GM12878 (cell line): ENCODE results near the gene NHERF2. TPM values are rescaled to one million over a fixed set of nuclear protein-coding genes. Genes with fewer than 3 reads are reported as not detected.

Experiments used
- ATAC-seq: fragments of 200-7000 bp; cut with Tn5 transposase; 3 replicates; pipeline ENCODE4 v1.9.1; 2020; ENCODE audit warnings: mild to moderate bottlenecking, moderate library complexity
- BruUV-seq: library from RNA; stranded (reverse); fragments of 400-500 nt; replicated peaks from 2 replicates; lab custom pipeline; 2021; lab: Mats Ljungman, UMichigan
- CTCF ChIA-PET: fragments of 300-600 bp; sonication (Branson Sonifier 250); formaldehyde crosslinking; extraction: SDS; loops from one replicate; lab custom pipeline; 2021; ENCODE audit warnings: inconsistent platforms; lab: Yijun Ruan, JAX
- POLR2A ChIA-PET: fragments of 350-600 bp; formaldehyde crosslinking; extraction: SDS; loops from one replicate; lab custom pipeline; 2021; ENCODE audit warnings: inconsistent platforms; lab: Charles Lee
- RAD21 ChIA-PET: fragments of 300-600 bp; sonication (Branson Sonifier 250); formaldehyde crosslinking; loops from one replicate; lab custom pipeline; 2023; ENCODE audit warnings: antibody characterized with exemption; ENCODE audit not compliant: unreplicated experiment; lab: Charles Lee
- SMC1A ChIA-PET: fragments of 300-600 bp; sonication (Branson Sonifier 250); formaldehyde crosslinking; loops from one replicate; lab custom pipeline; 2023; ENCODE audit not compliant: unreplicated experiment, uncharacterized antibody; lab: Charles Lee
- DNase-seq: peaks from one replicate; pipeline ENCODE4 v3.0.0-alpha.2; 2011; ENCODE audit warnings: low read depth, low spot score
- FAIRE-seq: peaks from 3 replicates; lab custom pipeline; 2011; peaks lifted over from hg19 to GRCh38; lab: Jason Lieb, UNC
- H2AFZ ChIP-seq: 2 replicates; pipeline ENCODE4 v1.6.0; 2011; ENCODE audit warnings: low read depth, low read length, control low read depth; ENCODE audit not compliant: control insufficient read depth
- H3K27ac ChIP-seq: 2 replicates; pipeline ENCODE4 v1.5.1; 2011; ENCODE audit warnings: control low read depth; ENCODE audit not compliant: control insufficient read depth, insufficient read depth
- H3K27me3 ChIP-seq, 2 experiments: replicated peaks in 1 of 2; 2 replicates each; pipeline versions ENCODE4 v1.6.0 to v1.6.1; 2011; ENCODE audit warnings: low read length in 1 of 2; ENCODE audit not compliant: control insufficient read depth in 2 of 2, insufficient read depth in 2 of 2
- H3K36me3 ChIP-seq, 2 experiments: 2 replicates each; pipeline ENCODE4 v1.5.1; 2011; ENCODE audit warnings: low read length in 1 of 2; ENCODE audit not compliant: control insufficient read depth in 2 of 2, insufficient read depth in 2 of 2
- H3K4me1 ChIP-seq: 2 replicates; pipeline ENCODE4 v1.6.1; 2011; ENCODE audit warnings: mild to moderate bottlenecking, low read length, moderate library complexity, mixed read lengths; ENCODE audit not compliant: control insufficient read depth, insufficient read depth
- H3K4me2 ChIP-seq: 2 replicates; pipeline ENCODE4 v1.6.0; 2011; ENCODE audit warnings: control low read depth; ENCODE audit not compliant: control insufficient read depth, insufficient read depth
- H3K4me3 ChIP-seq: fragments of 200-600 bp; sonication (generic); 2 replicates; pipeline ENCODE4 v1.5.1; 2016
- H3K79me2 ChIP-seq: 2 replicates; pipeline ENCODE4 v1.6.0; 2011; ENCODE audit warnings: low read length; ENCODE audit not compliant: control insufficient read depth, insufficient read depth
- H3K9ac ChIP-seq: 2 replicates; pipeline ENCODE4 v1.8.0; 2011; ENCODE audit warnings: low read length, control low read depth, mixed read lengths; ENCODE audit not compliant: control insufficient read depth, insufficient read depth
- H3K9me3 ChIP-seq: replicated peaks from 3 replicates; pipeline ENCODE4 v1.5.1; 2011; ENCODE audit warnings: mild to moderate bottlenecking, low read length; ENCODE audit not compliant: control insufficient read depth, insufficient read depth
- H4K20me1 ChIP-seq: 2 replicates; pipeline ENCODE4 v1.6.0; 2011; ENCODE audit not compliant: control insufficient read depth, insufficient read depth
- CBFB ChIP-seq: IDR thresholded peaks from 2 replicates; pipeline ENCODE4 v1.6.1; 2016; ENCODE audit warnings: antibody characterized with exemption, low read depth
- EED ChIP-seq: sonication (generic); IDR thresholded peaks from 2 replicates; pipeline ENCODE4 v1.6.1; 2016; ENCODE audit warnings: antibody characterized with exemption, low read depth
- ELK1 ChIP-seq: IDR thresholded peaks from 2 replicates; pipeline ENCODE4 v1.6.1; 2012; ENCODE audit warnings: low read depth, low read length, improper control_type of control experiment
- ESRRA ChIP-seq: IDR thresholded peaks from 2 replicates; pipeline ENCODE4 v1.6.1; 2012; ENCODE audit warnings: mild to moderate bottlenecking, low read length, improper control_type of control experiment
- GATAD2B ChIP-seq: fragments of 450-650 bp; conservative IDR thresholded peaks from 2 replicates; pipeline ENCODE4 v1.6.1; 2017; ENCODE audit warnings: low read depth, mild to moderate bottlenecking, moderate library complexity
- MEF2A ChIP-seq: IDR thresholded peaks from 2 replicates; pipeline ENCODE4 v1.6.1; 2011; ENCODE audit warnings: low read depth, mild to moderate bottlenecking, low read length, moderate library complexity; ENCODE audit not compliant: insufficient read depth
- MTA3 ChIP-seq: IDR thresholded peaks from 2 replicates; pipeline ENCODE4 v1.6.1; 2012; ENCODE audit warnings: low read length, inconsistent platforms, borderline replicate concordance
- MYB ChIP-seq: fragments of 150-350 bp; IDR thresholded peaks from 2 replicates; pipeline ENCODE4 v1.6.1; 2014; ENCODE audit warnings: mild to moderate bottlenecking, low read depth, low read length, borderline replicate concordance
- POLR2AphosphoS2 ChIP-seq: IDR thresholded peaks from 2 replicates; pipeline ENCODE4 v1.6.1; 2011; ENCODE audit warnings: low read depth, mild to moderate bottlenecking, low read length, improper control_type of control experiment, moderate library complexity
- POU2F2 ChIP-seq: IDR thresholded peaks from 3 replicates; pipeline ENCODE4 v1.6.1; 2011; ENCODE audit warnings: low read depth, mild to moderate bottlenecking, low read length, borderline replicate concordance
- RAD21 ChIP-seq: IDR thresholded peaks from 2 replicates; pipeline ENCODE4 v1.6.1; 2011; ENCODE audit warnings: mild to moderate bottlenecking, low read depth, low read length, moderate library complexity; ENCODE audit not compliant: insufficient read depth
- RAD51 ChIP-seq: fragments of 450-650 bp; IDR thresholded peaks from 2 replicates; pipeline ENCODE4 v1.6.1; 2016; ENCODE audit warnings: moderate library complexity, mild to moderate bottlenecking, inconsistent platforms
- SIX5 ChIP-seq: IDR thresholded peaks from 2 replicates; pipeline ENCODE4 v1.6.1; 2011; ENCODE audit warnings: mild to moderate bottlenecking, low read depth, low read length, moderate library complexity; ENCODE audit not compliant: severe bottlenecking
- SMAD1 ChIP-seq: fragments of 450-650 bp; IDR thresholded peaks from 2 replicates; pipeline ENCODE4 v1.6.1; 2018; ENCODE audit warnings: mild to moderate bottlenecking, low read depth; ENCODE audit not compliant: partially characterized antibody
- SMC3 ChIP-seq: IDR thresholded peaks from 2 replicates; pipeline ENCODE4 v1.6.1; 2011; ENCODE audit warnings: low read length, improper control_type of control experiment, borderline replicate concordance
- WRNIP1 ChIP-seq: IDR thresholded peaks from 2 replicates; pipeline ENCODE4 v1.6.1; 2011; ENCODE audit warnings: low read depth, low read length, improper control_type of control experiment, borderline replicate concordance
- ZNF24 ChIP-seq: fragments of 450-650 bp; IDR thresholded peaks from 2 replicates; pipeline ENCODE4 v1.6.1; 2017; ENCODE audit warnings: antibody characterized with exemption, mild to moderate bottlenecking
- ZNF622 ChIP-seq: fragments of 450-650 bp; IDR thresholded peaks from 2 replicates; pipeline ENCODE4 v1.6.1; 2017; ENCODE audit warnings: mild to moderate bottlenecking, inconsistent platforms
- WGBS: methylation state at CpG from one replicate; pipeline ENCODE4 v1.1.6; 2016; ENCODE audit warnings: low lambda C conversion rate; ENCODE audit not compliant: insufficient replicate concordance, insufficient coverage; ENCODE audit errors: missing lambda C conversion rate; 5-methylcytosine and 5-hydroxymethylcytosine counted together
- in situ Hi-C: fragments of 300-500 bp; cut with MboI; formaldehyde crosslinking; loops from 9 replicates; pipeline ENCODE4 v1.14.3; 2018; ENCODE audit warnings: mixed read lengths
- intact Hi-C: fragments of 100-400 bp; cut with micrococcal nuclease; formaldehyde crosslinking; loops from one replicate; pipeline ENCODE4 v1.14.2; 2022; ENCODE audit not compliant: unreplicated experiment
- polyA plus RNA-seq, 11 experiments: library from polyadenylated mRNA; depleted of rRNA in 4 of 11; unstranded in 6 of 11; stranded (reverse) in 5 of 11; fragments of >200 nt; fragmentation: Nextera tagmentation in 4 of 11; fragmentation: Illumina TruSeq in 1 of 11; extraction: Ambion mirVana in 4 of 11; extraction: Trizol in 1 of 11; gene quantifications; 1 replicate in 1 of 11; 2 replicates in 10 of 11; pipeline versions ENCODE4 v1.2.1 to v1.2.3, GENCODE V29; 2011 to 2016; ENCODE audit warnings: inconsistent platforms in 2 of 11, missing spikeins in 2 of 11, low read depth in 1 of 11
- total RNA-seq, 4 experiments: library from RNA; depleted of rRNA in 3 of 4; stranded (reverse); fragments of >200 nt in 3 of 4; fragmentation: Illumina TruSeq in 1 of 4; extraction: Trizol in 1 of 4; gene quantifications; 2 replicates each; pipeline versions ENCODE4 v1.2.1 to v1.2.3, GENCODE V29; 2013 to 2021
- TF ChIP-seq, protein P1 (sequence below): fragments of 450-650 bp; IDR thresholded peaks from 2 replicates; pipeline ENCODE4 v1.6.1; 2016; ENCODE audit warnings: mild to moderate bottlenecking
- TF ChIP-seq, protein P2 (sequence below): IDR thresholded peaks from 2 replicates; pipeline ENCODE4 v1.6.1; 2011; ENCODE audit warnings: borderline replicate concordance, low read depth, mild to moderate bottlenecking, moderate library complexity, mixed read lengths, low read length; ENCODE audit not compliant: insufficient read depth; ENCODE audit errors: extremely low read length

The NHERF2 gene
- total and polyA plus RNA-seq, 10 of the 15 experiments (the other 5 are each of a cell fraction or from before 2014, with no cell fraction given) = 0.05 to 0.31 (median 0.08) TPM; not detected in 4

DNA sequence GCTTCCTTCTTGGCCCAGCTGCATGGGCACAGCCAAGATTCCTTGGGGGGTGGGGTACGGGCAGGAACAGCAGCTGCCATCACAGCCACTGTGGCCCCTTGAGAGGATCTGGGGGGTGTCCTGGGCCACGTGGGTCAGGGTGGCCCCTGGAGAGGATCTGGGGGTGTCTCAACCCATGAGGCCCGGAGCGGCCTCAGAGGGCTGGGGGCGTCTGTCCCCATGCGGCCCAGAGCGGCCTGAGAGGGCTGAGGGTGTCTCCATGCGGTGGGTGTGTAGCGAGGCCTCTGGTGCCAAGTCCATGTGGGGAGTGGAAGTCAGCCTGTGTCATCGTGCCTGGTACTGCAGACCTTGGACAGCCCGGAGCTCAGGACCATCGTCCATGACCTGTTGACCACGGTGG is 34.8 kb downstream of the NHERF2 start:
- SMC1A ChIA-PET = no interaction called here
- Histone ChIP-seq H3K4me3 (no peak overlapping the region), H3K36me3 (peaks cover 0 to 4% of the 10 kb centered on the region in 2 experiments; a peak in 3 of 4 replicates), H3K9me3 (no peaks in the 10 kb centered on the region), H3K4me2 (no peak overlapping the region), H4K20me1 (no peaks in the 10 kb centered on the region), H3K27ac (no peak overlapping the region), H3K4me1 (no peaks in the 10 kb centered on the region), H2AFZ (no peak overlapping the region), H3K79me2 (no peaks in the 10 kb centered on the region)
- BruUV-seq = no TSS peak
- ATAC-seq = no peak
- WGBS = 96% methylated on average over 12 of the region's 13 CpGs
- RAD21 ChIA-PET = no interaction called here
- TF ChIP-seq CBFB = no peak
- no peak for TF ChIP-seq POU2F2
- TF ChIP-seq RAD21 = no peak
- no peak for TF ChIP-seq RAD51
- TF ChIP-seq MEF2A = no peak
- TF ChIP-seq ZNF24 = no peak
- no peak for TF ChIP-seq ZNF622
- no peak for TF ChIP-seq EED
- TF ChIP-seq MYB = no peak
- TF ChIP-seq SMAD1 = no peak
- TF ChIP-seq WRNIP1 = no peak
- no peak for TF ChIP-seq GATAD2B
- TF ChIP-seq ESRRA = no peak
- TF ChIP-seq ELK1 = no peak
- TF ChIP-seq, protein P1, sequence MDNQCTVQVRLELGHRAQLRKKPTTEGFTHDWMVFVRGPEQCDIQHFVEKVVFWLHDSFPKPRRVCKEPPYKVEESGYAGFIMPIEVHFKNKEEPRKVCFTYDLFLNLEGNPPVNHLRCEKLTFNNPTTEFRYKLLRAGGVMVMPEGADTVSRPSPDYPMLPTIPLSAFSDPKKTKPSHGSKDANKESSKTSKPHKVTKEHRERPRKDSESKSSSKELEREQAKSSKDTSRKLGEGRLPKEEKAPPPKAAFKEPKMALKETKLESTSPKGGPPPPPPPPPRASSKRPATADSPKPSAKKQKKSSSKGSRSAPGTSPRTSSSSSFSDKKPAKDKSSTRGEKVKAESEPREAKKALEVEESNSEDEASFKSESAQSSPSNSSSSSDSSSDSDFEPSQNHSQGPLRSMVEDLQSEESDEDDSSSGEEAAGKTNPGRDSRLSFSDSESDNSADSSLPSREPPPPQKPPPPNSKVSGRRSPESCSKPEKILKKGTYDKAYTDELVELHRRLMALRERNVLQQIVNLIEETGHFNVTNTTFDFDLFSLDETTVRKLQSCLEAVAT = no peak
- no peak for TF ChIP-seq SIX5
- TF ChIP-seq MTA3 = no peak
- no peak for TF ChIP-seq POLR2AphosphoS2
- no peak for TF ChIP-seq SMC3
- TF ChIP-seq, protein P2, sequence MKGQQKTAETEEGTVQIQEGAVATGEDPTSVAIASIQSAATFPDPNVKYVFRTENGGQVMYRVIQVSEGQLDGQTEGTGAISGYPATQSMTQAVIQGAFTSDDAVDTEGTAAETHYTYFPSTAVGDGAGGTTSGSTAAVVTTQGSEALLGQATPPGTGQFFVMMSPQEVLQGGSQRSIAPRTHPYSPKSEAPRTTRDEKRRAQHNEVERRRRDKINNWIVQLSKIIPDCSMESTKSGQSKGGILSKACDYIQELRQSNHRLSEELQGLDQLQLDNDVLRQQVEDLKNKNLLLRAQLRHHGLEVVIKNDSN = no peak
- TF ChIP-seq, all 136 proteins: peak for 0
- FAIRE-seq (no peak), DNase-seq (no peak)
- H3K9ac ChIP-seq = no peak overlapping the region
- intact Hi-C loops (no loop called here), in situ Hi-C loops (no loop called here)
- POLR2A ChIA-PET = no interaction called here
- no peaks in the 10 kb centered on the region for H3K27me3 ChIP-seq
- CTCF ChIA-PET = no interaction called here
